ENCODE measurements around the gene SLC7A8.

Gene SLC7A8

GRCh38 chr14:23181453-23181852, 2.0 kb downstream of the SLC7A8 start:
- Histone ChIP-seq H3K27me3 (replicated peaks) (peaks cover 23% of the 10 kb centered on the region), H3K27ac (no peak overlapping the region), H3K36me3 (replicated peaks) (no peaks in the 10 kb centered on the region), H3K4me3 (ENCODE audit: low read depth, low read length) (no peak overlapping the region)
- in situ Hi-C loops (cut with HindIII; ENCODE audit: low pct_ligation_motif_present, low sequenced_read_pairs) = no loop called here
- no peak for DNase-seq
- TF ChIP-seq CTCF (IDR thresholded peaks at IDR 0.05; ENCODE audit: low read depth, low read length, missing control alignments) = no peak

GRCh38 chr14:23177181-23177580, 6.3 kb downstream of the SLC7A8 start:
- no peak for TF ChIP-seq CTCF (IDR thresholded peaks at IDR 0.05; ENCODE audit: low read depth, low read length, missing control alignments)
- H3K27me3 ChIP-seq (replicated peaks) = peaks cover 13% of the 10 kb centered on the region
- DNase-seq = no peak
- in situ Hi-C loops (cut with HindIII; ENCODE audit: low pct_ligation_motif_present, low sequenced_read_pairs) = no loop called here
- H3K4me3 ChIP-seq (ENCODE audit: low read depth, low read length) = no peak overlapping the region
- no peak overlapping the region for H3K27ac ChIP-seq
- H3K36me3 ChIP-seq (replicated peaks) = no peaks in the 10 kb centered on the region

- DNase-seq = no peak
- in situ Hi-C loops (cut with HindIII; ENCODE audit: low pct_ligation_motif_present, low sequenced_read_pairs) = no loop called here
- H3K27me3 ChIP-seq (replicated peaks) = peaks cover 2% of the 10 kb centered on the region
Measured at GRCh38 chr14:23175823-23176222, 7.6 kb downstream of the SLC7A8 start.

GRCh38 chr14:23174296-23175184, 8.9 kb downstream of the SLC7A8 start:
- no peak for TF ChIP-seq CTCF (IDR thresholded peaks at IDR 0.05; ENCODE audit: low read depth, low read length, missing control alignments)
- H3K4me3 ChIP-seq (ENCODE audit: low read depth, low read length) = no peak overlapping the region
- no peaks in the 10 kb centered on the region for H3K36me3 ChIP-seq (replicated peaks)
- H3K27ac ChIP-seq = no peak overlapping the region
- DNase-seq = no peak
- peaks cover 2% of the 10 kb centered on the region for H3K27me3 ChIP-seq (replicated peaks)
- in situ Hi-C loops (cut with HindIII; ENCODE audit: low pct_ligation_motif_present, low sequenced_read_pairs) = no loop called here

More at GRCh38 chr14:23175823-23176222, 7.6 kb downstream of the SLC7A8 start:
- no peak for TF ChIP-seq CTCF (IDR thresholded peaks at IDR 0.05; ENCODE audit: low read depth, low read length, missing control alignments)
- H3K36me3 ChIP-seq (replicated peaks) = no peaks in the 10 kb centered on the region
- H3K27ac ChIP-seq = no peak overlapping the region
- no peak overlapping the region for H3K4me3 ChIP-seq (ENCODE audit: low read depth, low read length)

GRCh38 chr14:23173796-23174195, 9.7 kb downstream of the SLC7A8 start:
- no peak for TF ChIP-seq CTCF (IDR thresholded peaks at IDR 0.05; ENCODE audit: low read depth, low read length, missing control alignments)
- in situ Hi-C loops (cut with HindIII; ENCODE audit: low pct_ligation_motif_present, low sequenced_read_pairs) = no loop called here
- H3K4me3 ChIP-seq (ENCODE audit: low read depth, low read length) = no peak overlapping the region
- no peak for DNase-seq
- no peak overlapping the region for H3K27ac ChIP-seq
- no peaks in the 10 kb centered on the region for H3K36me3 ChIP-seq (replicated peaks)
- H3K27me3 ChIP-seq (replicated peaks) = peaks cover 2% of the 10 kb centered on the region
